ENCODE results near the gene GRIA1. TPM values are rescaled to one million over a fixed set of nuclear protein-coding genes. Genes with fewer than 3 reads are reported as not detected.

The GRIA1 gene
- total RNA-seq, 1 experiment from 2014 or later: 0.28 TPM

GRCh38 chr5:153783362-153783658, 292.8 kb downstream of the GRIA1 start:
- H3K4me3 ChIP-seq (ENCODE audit: insufficient read depth, low read depth, low read length): no peak overlapping the region
- H3K36me3 ChIP-seq (replicated peaks; ENCODE audit: control insufficient read depth, insufficient read depth, low read length): no peaks in the 10 kb centered on the region
- H3K27me3 ChIP-seq (ENCODE audit: control insufficient read depth, insufficient read depth, low read length): no peaks in the 10 kb centered on the region; the same call in 1 of the 2 replicates
- no peak for DNase-seq

GRCh38 chr5:153784277-153784676, 293.8 kb downstream of the GRIA1 start:
- DNase-seq: no peak
- Histone ChIP-seq H3K4me3 (ENCODE audit: insufficient read depth, low read depth, low read length) (no peak overlapping the region), H3K27me3 (ENCODE audit: control insufficient read depth, insufficient read depth, low read length) (no peaks in the 10 kb centered on the region; the same call in 1 of the 2 replicates), H3K36me3 (replicated peaks; ENCODE audit: control insufficient read depth, insufficient read depth, low read length) (no peaks in the 10 kb centered on the region)

- Histone ChIP-seq H3K36me3 (replicated peaks; ENCODE audit: control insufficient read depth, insufficient read depth, low read length) (no peaks in the 10 kb centered on the region), H3K27me3 (ENCODE audit: control insufficient read depth, insufficient read depth, low read length) (no peaks in the 10 kb centered on the region), H3K4me3 (ENCODE audit: insufficient read depth, low read depth, low read length) (no peak overlapping the region)
- no peak for DNase-seq
Measured at GRCh38 chr5:153791339-153791738, 300.9 kb downstream of the GRIA1 start.

- Histone ChIP-seq H3K4me3 (ENCODE audit: insufficient read depth, low read depth, low read length) (no peak overlapping the region), H3K27me3 (ENCODE audit: control insufficient read depth, insufficient read depth, low read length) (no peaks in the 10 kb centered on the region), H3K36me3 (replicated peaks; ENCODE audit: control insufficient read depth, insufficient read depth, low read length) (no peaks in the 10 kb centered on the region)
- no peak for DNase-seq
Measured at GRCh38 chr5:153792305-153792704, 301.8 kb downstream of the GRIA1 start.

- no peak for DNase-seq
- Histone ChIP-seq H3K27me3 (ENCODE audit: control insufficient read depth, insufficient read depth, low read length) (no peaks in the 10 kb centered on the region), H3K4me3 (ENCODE audit: insufficient read depth, low read depth, low read length) (no peak overlapping the region), H3K36me3 (replicated peaks; ENCODE audit: control insufficient read depth, insufficient read depth, low read length) (no peaks in the 10 kb centered on the region)
Measured at GRCh38 chr5:153793699-153794098, 303.2 kb downstream of the GRIA1 start.

- H3K27me3 ChIP-seq (ENCODE audit: control insufficient read depth, insufficient read depth, low read length): no peaks in the 10 kb centered on the region
- DNase-seq: no peak
Measured at GRCh38 chr5:153794327-153794726, 303.9 kb downstream of the GRIA1 start.

GRCh38 chr5:153796527-153796926, 306.1 kb downstream of the GRIA1 start:
- no peak for DNase-seq

More at GRCh38 chr5:153794327-153794726, 303.9 kb downstream of the GRIA1 start:
- no peaks in the 10 kb centered on the region for H3K36me3 ChIP-seq (replicated peaks; ENCODE audit: control insufficient read depth, insufficient read depth, low read length)
- no peak overlapping the region for H3K4me3 ChIP-seq (ENCODE audit: insufficient read depth, low read depth, low read length)

GRCh38 chr5:153797484-153797883, 307.0 kb downstream of the GRIA1 start:
- no peak for DNase-seq

More at GRCh38 chr5:153796527-153796926, 306.1 kb downstream of the GRIA1 start:
- Histone ChIP-seq H3K36me3 (replicated peaks; ENCODE audit: control insufficient read depth, insufficient read depth, low read length) (no peaks in the 10 kb centered on the region), H3K4me3 (ENCODE audit: insufficient read depth, low read depth, low read length) (no peak overlapping the region), H3K27me3 (ENCODE audit: control insufficient read depth, insufficient read depth, low read length) (no peaks in the 10 kb centered on the region)

GRCh38 chr5:153798830-153799229, 308.4 kb downstream of the GRIA1 start:
- no peaks in the 10 kb centered on the region; the same call in 1 of the 2 replicates for H3K36me3 ChIP-seq (replicated peaks; ENCODE audit: control insufficient read depth, insufficient read depth, low read length)
- H3K27me3 ChIP-seq (ENCODE audit: control insufficient read depth, insufficient read depth, low read length): no peaks in the 10 kb centered on the region
- no peak for DNase-seq
- no peak overlapping the region for H3K4me3 ChIP-seq (ENCODE audit: insufficient read depth, low read depth, low read length)

More at GRCh38 chr5:153797484-153797883, 307.0 kb downstream of the GRIA1 start:
- H3K36me3 ChIP-seq (replicated peaks; ENCODE audit: control insufficient read depth, insufficient read depth, low read length): no peaks in the 10 kb centered on the region
- H3K27me3 ChIP-seq (ENCODE audit: control insufficient read depth, insufficient read depth, low read length): no peaks in the 10 kb centered on the region
- no peak overlapping the region for H3K4me3 ChIP-seq (ENCODE audit: insufficient read depth, low read depth, low read length)

- H3K4me3 ChIP-seq (ENCODE audit: insufficient read depth, low read depth, low read length): no peak overlapping the region
- H3K27me3 ChIP-seq (ENCODE audit: control insufficient read depth, insufficient read depth, low read length): no peaks in the 10 kb centered on the region
- H3K36me3 ChIP-seq (replicated peaks; ENCODE audit: control insufficient read depth, insufficient read depth, low read length): no peaks in the 10 kb centered on the region; the same call in 1 of the 2 replicates
- DNase-seq: no peak
Measured at GRCh38 chr5:153799466-153799865, 309.0 kb downstream of the GRIA1 start.

- DNase-seq: no peak
- Histone ChIP-seq H3K4me3 (ENCODE audit: insufficient read depth, low read depth, low read length) (no peak overlapping the region), H3K27me3 (ENCODE audit: control insufficient read depth, insufficient read depth, low read length) (no peaks in the 10 kb centered on the region), H3K36me3 (replicated peaks; ENCODE audit: control insufficient read depth, insufficient read depth, low read length) (no peaks in the 10 kb centered on the region; the same call in 1 of the 2 replicates)
Measured at GRCh38 chr5:153802050-153802821, 311.8 kb downstream of the GRIA1 start.

- no peaks in the 10 kb centered on the region for H3K27me3 ChIP-seq (ENCODE audit: control insufficient read depth, insufficient read depth, low read length)
- H3K4me3 ChIP-seq (ENCODE audit: insufficient read depth, low read depth, low read length): no peak overlapping the region
- no peak for DNase-seq
- H3K36me3 ChIP-seq (replicated peaks; ENCODE audit: control insufficient read depth, insufficient read depth, low read length): no peaks in the 10 kb centered on the region
Measured at GRCh38 chr5:153807801-153808200, 317.3 kb downstream of the GRIA1 start.

GRCh38 chr5:153809166-153809565, 318.7 kb downstream of the GRIA1 start:
- no peaks in the 10 kb centered on the region for H3K36me3 ChIP-seq (replicated peaks; ENCODE audit: control insufficient read depth, insufficient read depth, low read length)
- H3K27me3 ChIP-seq (ENCODE audit: control insufficient read depth, insufficient read depth, low read length): no peaks in the 10 kb centered on the region
- no peak overlapping the region for H3K4me3 ChIP-seq (ENCODE audit: insufficient read depth, low read depth, low read length)
- no peak for DNase-seq

- H3K27me3 ChIP-seq (ENCODE audit: control insufficient read depth, insufficient read depth, low read length): no peaks in the 10 kb centered on the region
- H3K4me3 ChIP-seq (ENCODE audit: insufficient read depth, low read depth, low read length): no peak overlapping the region
- no peaks in the 10 kb centered on the region for H3K36me3 ChIP-seq (replicated peaks; ENCODE audit: control insufficient read depth, insufficient read depth, low read length)
- DNase-seq: no peak
Measured at GRCh38 chr5:153813901-153814300, 323.4 kb downstream of the GRIA1 start.

- DNase-seq: no peak
- no peaks in the 10 kb centered on the region for H3K27me3 ChIP-seq (ENCODE audit: control insufficient read depth, insufficient read depth, low read length)
- H3K4me3 ChIP-seq (ENCODE audit: insufficient read depth, low read depth, low read length): no peak overlapping the region
- H3K36me3 ChIP-seq (replicated peaks; ENCODE audit: control insufficient read depth, insufficient read depth, low read length): no peaks in the 10 kb centered on the region
Measured at GRCh38 chr5:153816870-153817269, 326.4 kb downstream of the GRIA1 start.
